Kidney epithelial cell (primary cell): ENCODE results near the gene CASP2. TPM values are rescaled to one million over a fixed set of nuclear protein-coding genes. Genes with fewer than 3 reads are reported as not detected.

Experiments
- DNase-seq: peaks from one replicate; pipeline ENCODE4 v3.0.0-alpha.2; 2010; ENCODE audit warnings: low read depth
- H3K27me3 ChIP-seq: 2 replicates; pipeline ENCODE4 v1.6.0; 2011; ENCODE audit warnings: low read length; ENCODE audit not compliant: control insufficient read depth, insufficient read depth
- H3K36me3 ChIP-seq: 2 replicates; pipeline ENCODE4 v1.5.1; 2011; ENCODE audit warnings: low read length; ENCODE audit not compliant: control insufficient read depth, insufficient read depth
- H3K4me3 ChIP-seq: 2 replicates; pipeline ENCODE4 v1.5.1; 2011; ENCODE audit warnings: low read depth, mild to moderate bottlenecking, control low read depth, low read length
- CTCF ChIP-seq: IDR thresholded peaks from 2 replicates; pipeline ENCODE4 v1.5.1; 2011; ENCODE audit warnings: mild to moderate bottlenecking, moderate library complexity, low read length, control low read depth, inconsistent platforms; ENCODE audit not compliant: insufficient read depth, poor library complexity, severe bottlenecking
- total RNA-seq: library from RNA; depleted of rRNA; stranded (reverse); fragments of >200 nt; gene quantifications from 2 replicates; pipeline ENCODE4 v1.2.3, GENCODE V29; 2015

Gene CASP2
- total RNA-seq, 1 donor from 2014 or later = 26.9 TPM

- H3K27me3 ChIP-seq = no peaks in the 10 kb centered on the region
- no peak overlapping the region for H3K4me3 ChIP-seq
- no peaks in the 10 kb centered on the region for H3K36me3 ChIP-seq
- DNase-seq = no peak
- TF ChIP-seq CTCF = no peak
These were observed 41.5 kb downstream of the CASP2 start for GRCh38 chr7:143329471-143330170.

- TF ChIP-seq CTCF = no peak
- H3K4me3 ChIP-seq = no peak overlapping the region
- no peaks in the 10 kb centered on the region for H3K36me3 ChIP-seq
- DNase-seq = peak; percentile 12
- H3K27me3 ChIP-seq = no peaks in the 10 kb centered on the region
These were observed 43.1 kb downstream of the CASP2 start for GRCh38 chr7:143331179-143331801.

GRCh38 chr7:143334244-143334643, 46.1 kb downstream of the CASP2 start:
- Histone ChIP-seq H3K4me3 (no peak overlapping the region), H3K36me3 (no peaks in the 10 kb centered on the region), H3K27me3 (peaks cover 4% of the 10 kb centered on the region)
- DNase-seq = no peak
- no peak for TF ChIP-seq CTCF

- H3K36me3 ChIP-seq = no peaks in the 10 kb centered on the region
- no peak for DNase-seq
- peaks cover 4% of the 10 kb centered on the region for H3K27me3 ChIP-seq
- H3K4me3 ChIP-seq = no peak overlapping the region
- TF ChIP-seq CTCF = no peak
These were observed 49.1 kb downstream of the CASP2 start for GRCh38 chr7:143337216-143337615.

- no peak overlapping the region for H3K4me3 ChIP-seq
- DNase-seq = no peak
- no peaks in the 10 kb centered on the region for H3K36me3 ChIP-seq
- H3K27me3 ChIP-seq = peaks cover 15% of the 10 kb centered on the region
- no peak for TF ChIP-seq CTCF
These were observed 53.7 kb downstream of the CASP2 start for GRCh38 chr7:143341842-143342241.
